Activated B cell treated with CpG ODN at 0.5 μM for 24 hours (primary cell): ENCODE data around the gene ABCC2. TPM values are rescaled to one million over a fixed set of nuclear protein-coding genes. Genes with fewer than 3 reads are reported as not detected.

ENCODE experiments used
- ATAC-seq: fragments of 200-7000 bp; cut with Tn5 transposase; one replicate; pipeline ENCODE4 v1.10.0; 2021; ENCODE audit warnings: low read depth, mild to moderate bottlenecking, moderate library complexity
- CTCF ChIA-PET: fragments of 350-600 bp; sonication (Branson Sonifier 250); formaldehyde crosslinking; loops from one replicate; lab custom pipeline; 2021; ENCODE audit warnings: antibody characterized with exemption; lab: Charles Lee
- POLR2A ChIA-PET: fragments of 350-600 bp; sonication (Branson Sonifier 250); formaldehyde crosslinking; loops from one replicate; lab custom pipeline; 2021; ENCODE audit warnings: antibody characterized with exemption; lab: Charles Lee
- DNase-seq: peaks from one replicate; pipeline ENCODE4 v3.0.0; 2022
- H3K27ac Mint-ChIP-seq: one replicate; pipeline ENCODE4 v1.8.0; 2020; ENCODE audit warnings: mixed read lengths
- H3K27me3 Mint-ChIP-seq: one replicate; pipeline ENCODE4 v1.8.0; 2021; ENCODE audit warnings: mixed read lengths
- H3K36me3 Mint-ChIP-seq: one replicate; pipeline ENCODE4 v1.8.0; 2021; ENCODE audit warnings: low read depth, mixed read lengths
- H3K4me1 Mint-ChIP-seq: one replicate; pipeline ENCODE4 v1.8.0; 2021; ENCODE audit warnings: mixed read lengths
- H3K4me3 Mint-ChIP-seq: one replicate; pipeline ENCODE4 v1.8.0; 2020; ENCODE audit warnings: mild to moderate bottlenecking, mixed read lengths
- H3K9me3 Mint-ChIP-seq: one replicate; pipeline ENCODE4 v1.8.0; 2020; ENCODE audit warnings: mixed read lengths
- intact Hi-C: fragments of 100-400 bp; cut with micrococcal nuclease; formaldehyde crosslinking; loops from one replicate; pipeline ENCODE4 v1.15.1; 2024
- total RNA-seq: library from RNA; stranded (reverse); gene quantifications from 2 replicates; pipeline ENCODE4 v1.2.3, GENCODE V29; 2022
- TF ChIP-seq, protein P1 (sequence below): fragments of 200-600 bp; IDR thresholded peaks from one replicate; pipeline ENCODE4 v1.8.0; 2022; ENCODE audit warnings: antibody characterized with exemption, mild to moderate bottlenecking

The ABCC2 gene
- total RNA-seq, 1 donor from 2014 or later = 4.0 TPM

DNA sequence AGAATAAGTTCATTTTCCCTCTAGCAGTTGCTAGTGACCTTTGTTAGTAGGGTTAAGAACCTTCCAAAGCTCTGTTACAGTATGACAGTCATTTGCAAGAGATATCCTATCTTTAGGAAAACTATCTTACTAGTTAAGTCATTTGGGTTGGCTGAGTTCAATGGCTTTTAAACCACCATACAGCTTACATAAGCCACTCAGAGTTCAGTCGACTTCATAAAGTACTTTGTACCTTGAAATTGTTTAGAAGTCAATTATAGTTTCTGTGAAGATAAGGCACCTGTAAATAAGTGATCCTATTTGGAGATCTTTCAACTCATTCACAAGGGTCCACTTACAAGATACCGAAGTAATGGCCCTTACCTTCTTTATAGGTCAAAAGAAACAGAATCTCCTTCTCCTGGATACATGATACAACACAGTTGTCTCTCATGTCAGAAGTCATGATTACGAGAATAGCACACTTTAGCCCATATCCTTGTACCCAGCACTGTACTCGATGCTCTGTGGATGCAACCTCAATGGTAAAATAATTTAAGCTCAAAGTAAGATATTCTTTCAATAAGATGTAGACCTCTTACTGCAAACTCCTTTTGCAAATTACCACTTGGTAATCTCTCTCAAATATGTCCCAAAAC is 11.9 kb upstream of the ABCC2 start:
- DNase-seq = no peak
- TF ChIP-seq, protein P1, sequence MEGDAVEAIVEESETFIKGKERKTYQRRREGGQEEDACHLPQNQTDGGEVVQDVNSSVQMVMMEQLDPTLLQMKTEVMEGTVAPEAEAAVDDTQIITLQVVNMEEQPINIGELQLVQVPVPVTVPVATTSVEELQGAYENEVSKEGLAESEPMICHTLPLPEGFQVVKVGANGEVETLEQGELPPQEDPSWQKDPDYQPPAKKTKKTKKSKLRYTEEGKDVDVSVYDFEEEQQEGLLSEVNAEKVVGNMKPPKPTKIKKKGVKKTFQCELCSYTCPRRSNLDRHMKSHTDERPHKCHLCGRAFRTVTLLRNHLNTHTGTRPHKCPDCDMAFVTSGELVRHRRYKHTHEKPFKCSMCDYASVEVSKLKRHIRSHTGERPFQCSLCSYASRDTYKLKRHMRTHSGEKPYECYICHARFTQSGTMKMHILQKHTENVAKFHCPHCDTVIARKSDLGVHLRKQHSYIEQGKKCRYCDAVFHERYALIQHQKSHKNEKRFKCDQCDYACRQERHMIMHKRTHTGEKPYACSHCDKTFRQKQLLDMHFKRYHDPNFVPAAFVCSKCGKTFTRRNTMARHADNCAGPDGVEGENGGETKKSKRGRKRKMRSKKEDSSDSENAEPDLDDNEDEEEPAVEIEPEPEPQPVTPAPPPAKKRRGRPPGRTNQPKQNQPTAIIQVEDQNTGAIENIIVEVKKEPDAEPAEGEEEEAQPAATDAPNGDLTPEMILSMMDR = no peak
- intact Hi-C loops = no loop called here
- Mint-ChIP-seq H3K4me1 (peaks cover 5% of the 10 kb centered on the region), H3K4me3 (no peak overlapping the region), H3K36me3 (no peaks in the 10 kb centered on the region), H3K9me3 (no peaks in the 10 kb centered on the region), H3K27ac (no peak overlapping the region), H3K27me3 (no peaks in the 10 kb centered on the region)
- CTCF ChIA-PET = no interaction called here
- ATAC-seq = no peak
- POLR2A ChIA-PET = no interaction called here

DNA sequence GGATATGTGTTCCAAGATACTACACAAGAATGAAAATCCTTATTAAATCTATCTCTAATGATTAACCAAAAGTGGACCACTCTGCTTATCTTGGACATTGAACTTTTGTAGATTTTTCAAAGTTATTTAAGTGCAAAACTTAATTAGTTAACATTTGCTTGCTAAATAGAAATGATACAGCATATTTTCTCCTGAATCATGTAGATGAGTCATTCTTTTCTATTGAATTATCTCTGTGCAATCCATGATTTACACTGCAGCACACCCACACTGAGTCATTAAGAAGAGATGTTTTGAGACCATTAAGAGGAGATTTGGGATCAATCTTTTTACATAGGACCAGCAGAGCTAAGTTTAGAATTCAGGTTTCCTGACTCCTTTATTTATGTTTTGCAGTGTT is 6.6 kb upstream of the ABCC2 start:
- Mint-ChIP-seq H3K4me1 (peaks cover 31% of the 10 kb centered on the region), H3K36me3 (no peaks in the 10 kb centered on the region), H3K4me3 (no peak overlapping the region), H3K27ac (no peak overlapping the region), H3K27me3 (no peaks in the 10 kb centered on the region), H3K9me3 (peaks cover 3% of the 10 kb centered on the region)
- TF ChIP-seq, protein P1 = no peak
- ChIA-PET POLR2A (no interaction called here), CTCF (no interaction called here)
- ATAC-seq (no peak), DNase-seq (no peak)
- intact Hi-C loops = no loop called here

- intact Hi-C loops = no loop called here
- ATAC-seq (no peak), DNase-seq (no peak)
- Mint-ChIP-seq H3K27me3 (no peaks in the 10 kb centered on the region), H3K9me3 (peaks cover 3% of the 10 kb centered on the region), H3K36me3 (no peaks in the 10 kb centered on the region), H3K4me3 (peak overlapping the region; percentile 51), H3K27ac (no peak overlapping the region), H3K4me1 (peaks cover 31% of the 10 kb centered on the region)
- TF ChIP-seq, protein P1 = no peak
- ChIA-PET POLR2A (no interaction called here), CTCF (no interaction called here)
Measured at GRCh38 chr10:99777918-99778714, 4.3 kb upstream of the ABCC2 start.

DNA sequence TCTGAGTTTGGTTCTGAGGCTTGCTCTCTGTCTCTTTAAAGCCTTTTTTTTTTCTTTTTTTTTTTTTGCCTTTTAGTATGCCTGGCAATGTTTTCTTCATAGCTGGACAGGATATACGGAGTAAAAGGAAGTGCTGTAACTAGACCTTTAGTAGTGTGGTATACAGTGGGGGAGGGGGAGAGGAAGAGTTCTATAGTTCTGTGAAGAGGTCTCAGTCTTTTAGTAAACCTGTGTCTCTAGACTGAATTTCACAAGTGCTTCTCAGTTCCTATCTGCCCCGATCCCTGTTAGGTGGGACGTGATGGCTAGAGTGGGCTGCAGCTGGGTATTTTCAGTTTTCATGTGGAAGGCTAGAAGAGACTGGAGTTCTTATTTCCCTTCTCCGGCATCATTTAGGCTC is 3.1 kb upstream of the ABCC2 start:
- Mint-ChIP-seq H3K27ac (peak overlapping the region; percentile 1), H3K36me3 (no peaks in the 10 kb centered on the region), H3K27me3 (no peaks in the 10 kb centered on the region), H3K9me3 (peaks cover 3% of the 10 kb centered on the region), H3K4me1 (peaks cover 31% of the 10 kb centered on the region), H3K4me3 (no peak overlapping the region)
- ATAC-seq (no peak), DNase-seq (no peak)
- intact Hi-C loops = no loop called here
- ChIA-PET CTCF (no interaction called here), POLR2A (no interaction called here)
- TF ChIP-seq, protein P1 = no peak

- DNase-seq (no peak), ATAC-seq (no peak)
- CTCF ChIA-PET = no interaction called here
- POLR2A ChIA-PET = no interaction called here
- no peaks in the 10 kb centered on the region for H3K36me3 Mint-ChIP-seq
- TF ChIP-seq, protein P1 = no peak
- H3K27me3 Mint-ChIP-seq = no peaks in the 10 kb centered on the region
- intact Hi-C loops = no loop called here
- peaks cover 26% of the 10 kb centered on the region for H3K4me1 Mint-ChIP-seq
- peaks cover 3% of the 10 kb centered on the region for H3K9me3 Mint-ChIP-seq
- no peak overlapping the region for H3K4me3 Mint-ChIP-seq
- H3K27ac Mint-ChIP-seq = no peak overlapping the region
Measured at GRCh38 chr10:99781734-99782429, 558 bp upstream of the ABCC2 start.
